ENCODE measurements around the gene GPX4. TPM values are rescaled to one million over a fixed set of nuclear protein-coding genes. Genes with fewer than 3 reads are reported as not detected.

GPX4 gene
- total and polyA plus RNA-seq, 2 of the 13 experiments (the other 11 are each of a cell fraction or from before 2014, with no cell fraction given), result 535 to 613 TPM

DNA sequence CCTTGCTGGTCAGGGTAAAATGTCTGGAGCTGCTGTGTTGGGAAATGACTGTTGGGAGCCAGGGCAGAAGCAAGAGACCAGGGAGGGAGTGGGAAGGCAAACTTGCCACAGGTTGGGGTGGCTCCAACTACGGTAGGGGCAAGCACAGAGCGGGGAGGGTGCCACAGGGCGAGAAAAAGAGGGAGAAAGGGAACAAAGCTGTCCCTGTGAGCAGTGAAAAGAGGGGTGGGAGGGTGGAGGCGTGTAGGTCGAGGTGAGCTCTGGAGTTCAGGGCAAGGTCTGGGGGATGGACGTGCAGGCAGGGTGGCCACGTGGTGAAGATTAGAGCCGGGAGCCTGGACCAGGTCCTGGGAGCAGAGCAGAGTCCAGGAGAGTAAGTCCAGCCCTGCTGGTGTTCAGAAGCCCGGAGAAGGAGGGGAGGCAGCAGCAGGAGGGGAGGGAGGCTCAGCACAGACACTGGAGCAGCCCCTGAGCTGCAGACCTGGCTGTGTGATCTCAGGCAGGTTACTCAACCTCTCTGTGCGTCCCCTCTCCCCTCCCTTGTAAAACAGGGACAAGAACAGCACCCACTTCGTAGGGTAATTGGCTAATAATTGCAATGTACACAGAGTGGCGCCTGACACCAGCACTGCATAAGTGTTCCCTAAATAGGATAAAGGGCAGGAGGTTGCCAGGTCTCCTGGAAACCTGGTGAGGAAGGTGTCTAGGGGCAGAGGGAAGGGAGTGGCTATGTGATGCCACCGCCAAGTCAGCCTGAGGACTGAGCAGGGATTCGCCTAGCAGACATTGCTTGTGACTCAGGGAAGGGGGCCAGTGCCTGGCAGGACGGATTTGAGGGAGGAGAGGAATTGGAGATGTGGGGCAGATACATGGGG lies 5.4 kb upstream of the GPX4 start (continued):
- TF ChIP-seq KAT8 (CRISPR knock-in tag; IDR thresholded peaks at IDR 0.05), result no peak
- no peak for TF ChIP-seq ZKSCAN1 (IDR thresholded peaks at IDR 0.05; ENCODE audit: low read length)
- no peak for TF ChIP-seq ZNF7 (CRISPR knock-in tag; IDR thresholded peaks at IDR 0.05)
- no peak for TF ChIP-seq NR1H2 (CRISPR knock-in tag; IDR thresholded peaks at IDR 0.05; ENCODE audit: borderline replicate concordance, low read depth)
- TF ChIP-seq, protein P1, sequence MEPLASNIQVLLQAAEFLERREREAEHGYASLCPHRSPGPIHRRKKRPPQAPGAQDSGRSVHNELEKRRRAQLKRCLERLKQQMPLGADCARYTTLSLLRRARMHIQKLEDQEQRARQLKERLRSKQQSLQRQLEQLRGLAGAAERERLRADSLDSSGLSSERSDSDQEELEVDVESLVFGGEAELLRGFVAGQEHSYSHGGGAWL (CRISPR knock-in tag; IDR thresholded peaks at IDR 0.05), result no peak
- no peak for TF ChIP-seq ZBTB20 (CRISPR knock-in tag; IDR thresholded peaks at IDR 0.05; ENCODE audit: borderline replicate concordance, low read depth)
- TF ChIP-seq IRX3 (CRISPR knock-in tag; IDR thresholded peaks at IDR 0.05; ENCODE audit: borderline replicate concordance, low read depth), result peak; percentile 72; the same call in 1 of the 2 replicates
- no peak for TF ChIP-seq KLF13 (CRISPR knock-in tag; IDR thresholded peaks at IDR 0.05)
- no peak for TF ChIP-seq MBNL3 (CRISPR knock-in tag; conservative IDR thresholded peaks at IDR 0.05)
- TF ChIP-seq ZFP36L1 (CRISPR knock-in tag; IDR thresholded peaks at IDR 0.05), result no peak; the same call in 1 of the 2 replicates
- TF ChIP-seq PHF20 (CRISPR knock-in tag; IDR thresholded peaks at IDR 0.05), result no peak; the same call in 1 of the 2 replicates
- TF ChIP-seq ZNF530 (CRISPR knock-in tag; IDR thresholded peaks at IDR 0.05; ENCODE audit: low read depth), result no peak
- TF ChIP-seq SPEN (CRISPR knock-in tag; IDR thresholded peaks at IDR 0.05; ENCODE audit: low read depth), result peak; percentile 79
- TF ChIP-seq, protein P2, sequence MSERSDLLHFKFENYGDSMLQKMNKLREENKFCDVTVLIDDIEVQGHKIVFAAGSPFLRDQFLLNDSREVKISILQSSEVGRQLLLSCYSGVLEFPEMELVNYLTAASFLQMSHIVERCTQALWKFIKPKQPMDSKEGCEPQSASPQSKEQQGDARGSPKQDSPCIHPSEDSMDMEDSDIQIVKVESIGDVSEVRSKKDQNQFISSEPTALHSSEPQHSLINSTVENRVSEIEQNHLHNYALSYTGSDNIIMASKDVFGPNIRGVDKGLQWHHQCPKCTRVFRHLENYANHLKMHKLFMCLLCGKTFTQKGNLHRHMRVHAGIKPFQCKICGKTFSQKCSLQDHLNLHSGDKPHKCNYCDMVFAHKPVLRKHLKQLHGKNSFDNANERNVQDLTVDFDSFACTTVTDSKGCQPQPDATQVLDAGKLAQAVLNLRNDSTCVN (CRISPR knock-in tag; IDR thresholded peaks at IDR 0.05; ENCODE audit: borderline replicate concordance), result no peak
- TF ChIP-seq NFRKB (IDR thresholded peaks at IDR 0.05), result no peak
- no peak for TF ChIP-seq ZBTB21 (CRISPR knock-in tag; IDR thresholded peaks at IDR 0.05)
- no peak for TF ChIP-seq CC2D1A (CRISPR knock-in tag; IDR thresholded peaks at IDR 0.05)
- TF ChIP-seq ZNF431 (CRISPR knock-in tag; IDR thresholded peaks at IDR 0.05; ENCODE audit: borderline replicate concordance, low read depth), result peak; percentile 67; the same call in 1 of the 2 replicates
- TF ChIP-seq RXRA (CRISPR knock-in tag; IDR thresholded peaks at IDR 0.05), result no peak; the same call in none of the 2 replicates
- no peak for TF ChIP-seq TSC22D2 (CRISPR knock-in tag; IDR thresholded peaks at IDR 0.05; ENCODE audit: borderline replicate concordance)
- TF ChIP-seq, protein P3, sequence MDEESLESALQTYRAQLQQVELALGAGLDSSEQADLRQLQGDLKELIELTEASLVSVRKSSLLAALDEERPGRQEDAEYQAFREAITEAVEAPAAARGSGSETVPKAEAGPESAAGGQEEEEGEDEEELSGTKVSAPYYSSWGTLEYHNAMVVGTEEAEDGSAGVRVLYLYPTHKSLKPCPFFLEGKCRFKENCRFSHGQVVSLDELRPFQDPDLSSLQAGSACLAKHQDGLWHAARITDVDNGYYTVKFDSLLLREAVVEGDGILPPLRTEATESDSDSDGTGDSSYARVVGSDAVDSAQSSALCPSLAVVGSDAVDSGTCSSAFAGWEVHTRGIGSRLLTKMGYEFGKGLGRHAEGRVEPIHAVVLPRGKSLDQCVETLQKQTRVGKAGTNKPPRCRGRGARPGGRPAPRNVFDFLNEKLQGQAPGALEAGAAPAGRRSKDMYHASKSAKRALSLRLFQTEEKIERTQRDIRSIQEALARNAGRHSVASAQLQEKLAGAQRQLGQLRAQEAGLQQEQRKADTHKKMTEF (CRISPR knock-in tag; IDR thresholded peaks at IDR 0.05), result 0 out of 2 replicates have a peak, but pooled peaks have one; percentile 22
- TF ChIP-seq, protein P4, sequence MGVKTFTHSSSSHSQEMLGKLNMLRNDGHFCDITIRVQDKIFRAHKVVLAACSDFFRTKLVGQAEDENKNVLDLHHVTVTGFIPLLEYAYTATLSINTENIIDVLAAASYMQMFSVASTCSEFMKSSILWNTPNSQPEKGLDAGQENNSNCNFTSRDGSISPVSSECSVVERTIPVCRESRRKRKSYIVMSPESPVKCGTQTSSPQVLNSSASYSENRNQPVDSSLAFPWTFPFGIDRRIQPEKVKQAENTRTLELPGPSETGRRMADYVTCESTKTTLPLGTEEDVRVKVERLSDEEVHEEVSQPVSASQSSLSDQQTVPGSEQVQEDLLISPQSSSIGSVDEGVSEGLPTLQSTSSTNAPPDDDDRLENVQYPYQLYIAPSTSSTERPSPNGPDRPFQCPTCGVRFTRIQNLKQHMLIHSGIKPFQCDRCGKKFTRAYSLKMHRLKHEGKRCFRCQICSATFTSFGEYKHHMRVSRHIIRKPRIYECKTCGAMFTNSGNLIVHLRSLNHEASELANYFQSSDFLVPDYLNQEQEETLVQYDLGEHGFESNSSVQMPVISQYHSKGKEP (CRISPR knock-in tag; IDR thresholded peaks at IDR 0.05), result no peak
- TF ChIP-seq MIER2 (CRISPR knock-in tag; IDR thresholded peaks at IDR 0.05), result no peak
- no peak for TF ChIP-seq RELA (CRISPR knock-in tag; IDR thresholded peaks at IDR 0.05)
- peak; percentile 98 for TF ChIP-seq ZSCAN25 (CRISPR knock-in tag; IDR thresholded peaks at IDR 0.05)
- no peak for TF ChIP-seq HOXA7 (CRISPR knock-in tag; IDR thresholded peaks at IDR 0.05)
- TF ChIP-seq CBX2 (IDR thresholded peaks at IDR 0.05; ENCODE audit: low read depth, low read length), result no peak
- TF ChIP-seq CBX2 (CRISPR knock-in tag; IDR thresholded peaks at IDR 0.05; ENCODE audit: low read depth), result no peak
